ENCODE data around the gene PRR7. TPM values are rescaled to one million over a fixed set of nuclear protein-coding genes. Genes with fewer than 3 reads are reported as not detected.

Gene PRR7
- polyA plus RNA-seq, 1 of the 3 experiments (the other 2 are of a cell fraction) = 17.1 TPM

DNA sequence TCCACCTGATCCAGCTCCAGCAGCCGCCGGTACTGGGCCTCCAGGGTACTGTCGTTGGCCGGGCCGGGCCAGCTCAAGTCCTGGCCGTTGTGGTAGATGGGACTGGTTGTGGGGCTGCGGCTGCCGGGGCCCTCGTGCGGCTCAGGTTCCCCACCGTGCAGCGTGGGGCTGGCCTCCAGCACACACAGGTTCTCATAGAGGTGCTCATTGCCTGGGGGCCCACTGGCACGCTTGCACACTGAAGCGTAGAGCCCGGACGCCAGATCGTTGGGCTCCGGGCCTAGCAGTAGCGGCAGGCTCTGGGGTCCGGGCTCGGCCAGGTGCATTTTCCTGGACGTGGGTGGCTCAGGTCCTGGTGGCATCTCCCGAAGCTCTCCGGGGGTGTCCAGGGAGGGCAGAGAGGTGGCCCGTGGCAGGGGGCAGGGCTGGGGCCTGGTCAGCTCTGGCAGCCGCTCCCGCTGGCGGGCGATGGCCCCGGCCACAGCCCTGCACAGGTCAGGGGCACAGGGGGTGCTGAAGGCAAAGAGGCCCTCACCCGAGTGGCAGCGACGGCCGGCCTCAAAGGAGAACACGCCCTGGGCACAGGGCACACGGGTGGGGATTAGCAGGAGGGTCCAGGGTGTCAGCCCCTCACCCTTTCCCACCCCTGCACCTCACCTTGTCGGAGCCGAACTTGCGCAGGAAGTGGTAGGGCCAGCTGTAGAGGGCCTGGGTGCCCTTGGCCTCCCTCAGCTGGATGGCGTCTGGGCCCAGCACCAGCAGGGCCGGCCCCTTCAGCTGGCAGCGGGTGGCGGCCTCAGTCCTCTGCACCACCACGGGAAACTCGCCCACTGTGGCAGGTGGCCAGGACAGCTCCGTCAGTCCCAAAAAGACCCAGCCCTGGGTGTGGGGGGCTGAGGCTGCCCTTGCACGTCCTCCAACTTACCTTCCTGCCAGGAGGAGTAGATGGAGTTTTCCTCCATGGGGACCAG is 57.8 kb downstream of the PRR7 start:
- ChIA-PET CTCF (interaction anchor here (0.6 to 15.9 kb wide), 8 partner anchors 9 to 849 kb away, joined by 3 to 228 read pairs (median 4); partner anchors contain the start of gene PRR7), POLR2A (no interaction called here)
- Histone ChIP-seq H3K79me2 (ENCODE audit: insufficient read depth) (no peaks in the 10 kb centered on the region), H3K36me3 (replicated peaks in 1 of 2; ENCODE audit: control insufficient read depth in 1 of 2, insufficient read depth in 2 of 2, low read length in 1 of 2) (no peaks in the 10 kb centered on the region), H3K4me1 (ENCODE audit: control insufficient read depth in 1 of 2, insufficient read depth in 2 of 2, low read depth in 1 of 2, low read length in 1 of 2) (peaks cover 0 to 13% of the 10 kb centered on the region in 2 experiments; a peak in 2 of 4 replicates), H3K9me3 (no peaks in the 10 kb centered on the region), H2AFZ (ENCODE audit: low read depth) (no peak overlapping the region), H3K9ac (no peak overlapping the region), H3K4me3 (ENCODE audit: low read depth in 2 of 2, low read length in 1 of 2) (no peak overlapping the region), H4K20me1 (ENCODE audit: insufficient read depth) (no peaks in the 10 kb centered on the region), H3K9me2 (no peaks in the 10 kb centered on the region), H3K27ac (ENCODE audit: low read depth in 2 of 2, low read length in 1 of 2) (no peak overlapping the region), H3K27me3 (ENCODE audit: insufficient read depth) (no peaks in the 10 kb centered on the region), H3K4me2 (no peak overlapping the region), H3F3A (replicated peaks; ENCODE audit: insufficient read depth) (peaks cover 6% of the 10 kb centered on the region)
- TF ChIP-seq SMC3 (IDR thresholded peaks at IDR 0.05; ENCODE audit: low read depth, low read length) (no peak), IRF3 (IDR thresholded peaks at IDR 0.05; ENCODE audit: low read depth, low read length) (no peak), GATA2 (CRISPR knock-in tag; IDR thresholded peaks at IDR 0.05) (no peak), MXI1 (IDR thresholded peaks at IDR 0.05; ENCODE audit: low read depth, low read length) (no peak), EP300 (IDR thresholded peaks at IDR 0.05; ENCODE audit: borderline replicate concordance in 1 of 2, low read depth in 1 of 2, low read length in 1 of 2) (no peak)
- TF ChIP-seq, protein P1, sequence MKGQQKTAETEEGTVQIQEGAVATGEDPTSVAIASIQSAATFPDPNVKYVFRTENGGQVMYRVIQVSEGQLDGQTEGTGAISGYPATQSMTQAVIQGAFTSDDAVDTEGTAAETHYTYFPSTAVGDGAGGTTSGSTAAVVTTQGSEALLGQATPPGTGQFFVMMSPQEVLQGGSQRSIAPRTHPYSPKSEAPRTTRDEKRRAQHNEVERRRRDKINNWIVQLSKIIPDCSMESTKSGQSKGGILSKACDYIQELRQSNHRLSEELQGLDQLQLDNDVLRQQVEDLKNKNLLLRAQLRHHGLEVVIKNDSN (IDR thresholded peaks at IDR 0.05; ENCODE audit: borderline replicate concordance, low read depth) = no peak
- no peak for DNase-seq
- 100% methylated on average over 4 of the region's 47 CpGs for WGBS (ENCODE audit: low lambda C conversion rate)

GRCh38 chr5:177505075-177505474 is 58.5 kb downstream of the PRR7 start:
- WGBS (ENCODE audit: low lambda C conversion rate) = no CpG with 5 or more reads among the region's 4 CpGs
- H3K9me3 ChIP-seq = no peaks in the 10 kb centered on the region
- H4K20me1 ChIP-seq (ENCODE audit: insufficient read depth) = no peaks in the 10 kb centered on the region
- no peak overlapping the region for H3K4me3 ChIP-seq (ENCODE audit: low read depth in 2 of 2, low read length in 1 of 2)
- H3K4me1 ChIP-seq (ENCODE audit: control insufficient read depth in 1 of 2, insufficient read depth in 2 of 2, low read depth in 1 of 2, low read length in 1 of 2) = peaks cover 0 to 13% of the 10 kb centered on the region in 2 experiments; a peak in 1 of 4 replicates
- no peaks in the 10 kb centered on the region for H3K9me2 ChIP-seq
- H3F3A ChIP-seq (replicated peaks; ENCODE audit: insufficient read depth) = peaks cover 6% of the 10 kb centered on the region
- no peaks in the 10 kb centered on the region for H3K36me3 ChIP-seq (replicated peaks in 1 of 2; ENCODE audit: control insufficient read depth in 1 of 2, insufficient read depth in 2 of 2, low read length in 1 of 2)
- no peak overlapping the region for H3K27ac ChIP-seq (ENCODE audit: low read depth in 2 of 2, low read length in 1 of 2)
- no peak for DNase-seq
- POLR2A ChIA-PET = no interaction called here
- CTCF ChIA-PET = interaction anchor here (0.6 to 15.9 kb wide), 5 partner anchors 10 to 850 kb away, joined by 3 to 228 read pairs (median 109); partner anchors contain the start of gene PRR7
- no peaks in the 10 kb centered on the region for H3K79me2 ChIP-seq (ENCODE audit: insufficient read depth)
- no peak overlapping the region for H3K9ac ChIP-seq
- H2AFZ ChIP-seq (ENCODE audit: low read depth) = no peak overlapping the region
- H3K4me2 ChIP-seq = no peak overlapping the region
- H3K27me3 ChIP-seq (ENCODE audit: insufficient read depth) = no peaks in the 10 kb centered on the region
- TF ChIP-seq SIN3A (IDR thresholded peaks at IDR 0.05; ENCODE audit: borderline replicate concordance, low read depth, low read length) = no peak
- TF ChIP-seq, protein P1 (IDR thresholded peaks at IDR 0.05; ENCODE audit: borderline replicate concordance, low read depth) = no peak
- no peak for TF ChIP-seq TAF1 (IDR thresholded peaks at IDR 0.05; ENCODE audit: borderline replicate concordance, low read depth, low read length)
- no peak for TF ChIP-seq TCF12 (IDR thresholded peaks at IDR 0.05)
- TF ChIP-seq FOSL2 (IDR thresholded peaks at IDR 0.05; ENCODE audit: borderline replicate concordance, low read depth) = no peak
- TF ChIP-seq IRF3 (IDR thresholded peaks at IDR 0.05; ENCODE audit: low read depth, low read length) = no peak
- no peak for TF ChIP-seq MEF2A (IDR thresholded peaks at IDR 0.05; ENCODE audit: borderline replicate concordance, low read depth)
- TF ChIP-seq EP300 (IDR thresholded peaks at IDR 0.05; ENCODE audit: borderline replicate concordance in 1 of 2, low read depth in 1 of 2, low read length in 1 of 2) = no peak
- no peak for TF ChIP-seq RXRA (IDR thresholded peaks at IDR 0.05; ENCODE audit: borderline replicate concordance, low read depth)
- no peak for TF ChIP-seq SMC3 (IDR thresholded peaks at IDR 0.05; ENCODE audit: low read depth, low read length)
- no peak for TF ChIP-seq RAD21 (IDR thresholded peaks at IDR 0.05; ENCODE audit: low read length)
- no peak for TF ChIP-seq TEAD4 (IDR thresholded peaks at IDR 0.05; ENCODE audit: borderline replicate concordance, insufficient read depth)
- no peak for TF ChIP-seq ZBTB33 (IDR thresholded peaks at IDR 0.05; ENCODE audit: borderline replicate concordance, low read depth)
- TF ChIP-seq CHD2 (IDR thresholded peaks at IDR 0.05; ENCODE audit: low read length, partially characterized antibody) = no peak
- TF ChIP-seq FOXM1 (IDR thresholded peaks at IDR 0.05; ENCODE audit: low read depth) = no peak

Measured in SK-N-SH (cell line).